Measurements from ENCODE around the gene SERPINA6. TPM values are rescaled to one million over a fixed set of nuclear protein-coding genes. Genes with fewer than 3 reads are reported as not detected.

The SERPINA6 gene
- total RNA-seq, 2 donors from 2014 or later, result not detected

DNA sequence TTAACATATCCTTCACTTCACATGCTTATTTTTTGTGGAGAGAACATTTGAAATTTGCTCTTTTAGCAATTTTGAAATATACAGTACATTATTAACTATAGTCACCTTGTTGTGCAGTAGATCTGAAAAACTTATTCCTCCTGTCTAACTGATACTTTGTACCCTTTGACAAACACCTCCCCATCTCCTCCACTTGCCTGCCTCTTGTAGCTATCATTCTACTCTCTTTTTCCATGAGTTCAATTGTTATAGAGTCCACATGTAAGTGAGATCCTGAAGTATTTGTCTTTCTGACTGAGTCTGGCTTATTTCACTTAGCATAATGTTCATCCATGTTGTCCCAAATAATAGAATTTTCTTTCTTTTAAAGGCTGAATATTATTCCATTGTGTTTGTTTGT lies 9.5 kb upstream of the SERPINA6 start:
- no peaks in the 10 kb centered on the region for H3K36me3 ChIP-seq (ENCODE audit: control insufficient read depth, insufficient read depth, low read length)
- no peaks in the 10 kb centered on the region for H3K4me1 ChIP-seq (ENCODE audit: control insufficient read depth, insufficient read depth, low read length)
- no peaks in the 10 kb centered on the region for H3K27me3 Mint-ChIP-seq (ENCODE audit: insufficient read depth)
- H3K27me3 ChIP-seq (ENCODE audit: control insufficient read depth, insufficient read depth, low read length, poor library complexity, severe bottlenecking), result no peaks in the 10 kb centered on the region
- H3K4me3 ChIP-seq (ENCODE audit: low read length), result no peak overlapping the region
- TF ChIP-seq, protein P1, sequence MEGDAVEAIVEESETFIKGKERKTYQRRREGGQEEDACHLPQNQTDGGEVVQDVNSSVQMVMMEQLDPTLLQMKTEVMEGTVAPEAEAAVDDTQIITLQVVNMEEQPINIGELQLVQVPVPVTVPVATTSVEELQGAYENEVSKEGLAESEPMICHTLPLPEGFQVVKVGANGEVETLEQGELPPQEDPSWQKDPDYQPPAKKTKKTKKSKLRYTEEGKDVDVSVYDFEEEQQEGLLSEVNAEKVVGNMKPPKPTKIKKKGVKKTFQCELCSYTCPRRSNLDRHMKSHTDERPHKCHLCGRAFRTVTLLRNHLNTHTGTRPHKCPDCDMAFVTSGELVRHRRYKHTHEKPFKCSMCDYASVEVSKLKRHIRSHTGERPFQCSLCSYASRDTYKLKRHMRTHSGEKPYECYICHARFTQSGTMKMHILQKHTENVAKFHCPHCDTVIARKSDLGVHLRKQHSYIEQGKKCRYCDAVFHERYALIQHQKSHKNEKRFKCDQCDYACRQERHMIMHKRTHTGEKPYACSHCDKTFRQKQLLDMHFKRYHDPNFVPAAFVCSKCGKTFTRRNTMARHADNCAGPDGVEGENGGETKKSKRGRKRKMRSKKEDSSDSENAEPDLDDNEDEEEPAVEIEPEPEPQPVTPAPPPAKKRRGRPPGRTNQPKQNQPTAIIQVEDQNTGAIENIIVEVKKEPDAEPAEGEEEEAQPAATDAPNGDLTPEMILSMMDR (conservative IDR thresholded peaks at IDR 0.05), result no peak
- no peak overlapping the region for H3K27ac Mint-ChIP-seq
- H3K4me3 Mint-ChIP-seq, result no peak overlapping the region
- H3K27ac ChIP-seq (ENCODE audit: low read depth, low read length), result no peak overlapping the region
- H3K9me3 ChIP-seq (ENCODE audit: control insufficient read depth, low read length), result no peaks in the 10 kb centered on the region
- no peaks in the 10 kb centered on the region for H3K36me3 Mint-ChIP-seq (ENCODE audit: low read depth)
- H3K9ac ChIP-seq (ENCODE audit: extremely low read depth, low read length, poor library complexity, severe bottlenecking), result no peak overlapping the region
- DNase-seq, result no peak
- H3K4me1 Mint-ChIP-seq, result no peaks in the 10 kb centered on the region
- H3K9me3 Mint-ChIP-seq, result peaks cover 4% of the 10 kb centered on the region

DNA sequence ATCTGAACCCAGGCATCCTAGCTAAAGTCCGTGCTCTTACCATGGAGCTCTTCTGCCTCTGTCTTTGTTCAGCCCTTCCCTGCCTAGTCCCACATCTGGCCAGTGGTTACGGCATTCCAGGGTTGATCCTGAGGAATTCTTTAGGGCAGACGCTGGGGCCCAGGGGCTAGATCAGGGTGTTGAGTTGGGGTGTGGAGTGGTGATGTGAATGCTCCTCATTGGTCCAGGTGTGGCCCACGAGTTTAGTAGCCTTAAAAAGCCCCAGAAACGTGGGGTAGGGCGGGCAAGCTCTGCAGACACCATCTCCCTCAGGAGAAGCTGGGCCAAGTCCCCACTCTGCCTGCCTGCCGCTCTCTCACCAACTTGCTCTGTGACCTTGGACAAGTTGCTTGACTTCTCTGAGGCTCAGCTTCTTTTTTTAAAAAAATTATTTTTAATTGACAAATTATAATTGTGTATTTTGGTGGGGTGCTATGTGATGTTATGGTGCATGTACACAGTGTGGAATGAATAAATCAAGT lies 9.0 kb upstream of the SERPINA6 start:
- no peaks in the 10 kb centered on the region for H3K4me1 ChIP-seq (ENCODE audit: control insufficient read depth, insufficient read depth, low read length)
- no peak overlapping the region for H3K4me3 Mint-ChIP-seq
- H3K9ac ChIP-seq (ENCODE audit: extremely low read depth, low read length, poor library complexity, severe bottlenecking), result no peak overlapping the region
- H3K36me3 Mint-ChIP-seq (ENCODE audit: low read depth), result no peaks in the 10 kb centered on the region
- H3K36me3 ChIP-seq (ENCODE audit: control insufficient read depth, insufficient read depth, low read length), result no peaks in the 10 kb centered on the region
- no peaks in the 10 kb centered on the region for H3K27me3 ChIP-seq (ENCODE audit: control insufficient read depth, insufficient read depth, low read length, poor library complexity, severe bottlenecking)
- no peak overlapping the region for H3K4me3 ChIP-seq (ENCODE audit: low read length)
- no peak overlapping the region for H3K27ac Mint-ChIP-seq
- H3K4me1 Mint-ChIP-seq, result no peaks in the 10 kb centered on the region
- H3K9me3 ChIP-seq (ENCODE audit: control insufficient read depth, low read length), result no peaks in the 10 kb centered on the region
- DNase-seq, result no peak
- no peaks in the 10 kb centered on the region for H3K27me3 Mint-ChIP-seq (ENCODE audit: insufficient read depth)
- 84 to 88% methylated on average over 4 to 7 of the region's 7 CpGs for WGBS, 2 experiments (ENCODE audit: insufficient coverage in 1 of 2, insufficient read length in 1 of 2)
- H3K27ac ChIP-seq (ENCODE audit: low read depth, low read length), result no peak overlapping the region
- H3K9me3 Mint-ChIP-seq, result peaks cover 1% of the 10 kb centered on the region
- TF ChIP-seq, protein P1 (conservative IDR thresholded peaks at IDR 0.05), result no peak

DNA sequence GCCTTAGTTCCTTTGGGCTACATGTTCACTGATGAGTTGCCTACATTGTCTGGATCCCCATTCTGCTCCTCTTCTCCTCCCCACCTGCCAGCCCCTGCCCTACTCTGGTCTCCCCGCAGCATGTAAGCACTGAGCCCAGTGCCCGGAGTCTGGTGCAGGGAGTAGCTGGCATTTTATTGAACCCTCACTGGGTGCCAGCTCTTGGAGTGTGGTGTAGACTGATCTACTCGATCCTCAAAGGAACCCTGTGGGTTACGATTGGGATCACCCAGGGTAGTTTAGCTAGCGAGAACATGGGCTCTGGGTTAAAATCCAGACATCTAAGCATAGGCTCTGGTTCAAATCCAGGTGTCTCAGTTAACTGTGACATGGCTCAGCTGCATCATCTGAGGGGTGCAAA lies 8.3 kb upstream of the SERPINA6 start:
- Histone ChIP-seq H3K4me3 (ENCODE audit: low read length) (no peak overlapping the region), H3K27ac (ENCODE audit: low read depth, low read length) (no peak overlapping the region), H3K4me1 (ENCODE audit: control insufficient read depth, insufficient read depth, low read length) (no peaks in the 10 kb centered on the region), H3K9ac (ENCODE audit: extremely low read depth, low read length, poor library complexity, severe bottlenecking) (no peak overlapping the region), H3K36me3 (ENCODE audit: control insufficient read depth, insufficient read depth, low read length) (no peaks in the 10 kb centered on the region), H3K9me3 (ENCODE audit: control insufficient read depth, low read length) (no peaks in the 10 kb centered on the region), H3K27me3 (ENCODE audit: control insufficient read depth, insufficient read depth, low read length, poor library complexity, severe bottlenecking) (no peaks in the 10 kb centered on the region)
- peaks cover 4% of the 10 kb centered on the region for H3K9me3 Mint-ChIP-seq
- TF ChIP-seq, protein P1 (conservative IDR thresholded peaks at IDR 0.05), result no peak
- DNase-seq, result no peak
- no peaks in the 10 kb centered on the region for H3K36me3 Mint-ChIP-seq (ENCODE audit: low read depth)
- H3K27me3 Mint-ChIP-seq (ENCODE audit: insufficient read depth), result no peaks in the 10 kb centered on the region
- no peaks in the 10 kb centered on the region for H3K4me1 Mint-ChIP-seq
- H3K27ac Mint-ChIP-seq, result no peak overlapping the region
- 93 to 100% methylated on average over 4 to 5 of the region's 5 CpGs for WGBS, 2 experiments (ENCODE audit: insufficient coverage in 1 of 2, insufficient read length in 1 of 2)
- H3K4me3 Mint-ChIP-seq, result no peak overlapping the region
